Liver (tissue), 3 donors: ENCODE measurements around the gene MAST2.

Experiments
- CTCF ChIP-seq: fragments of 150-350 bp; IDR thresholded peaks from 2 replicates; pipeline ENCODE4 v1.5.1; 2017; ENCODE audit warnings: improper control_type of control experiment, low read depth, low read length; ENCODE audit not compliant: missing input control
- RAD21 ChIP-seq, 2 donors: IDR thresholded peaks; 2 replicates each; pipeline ENCODE4 v1.6.1; 2016; ENCODE audit warnings: antibody characterized with exemption in 2 of 2, mild to moderate bottlenecking in 2 of 2
- donor health status: healthy.
- donor health status: healthy.

GRCh38 chr1:46084553-46085451, 281.4 kb downstream of the MAST2 start:
- no peak for TF ChIP-seq CTCF
- no peak for TF ChIP-seq RAD21 (IDR thresholded peaks at IDR 0.05)
